ENCODE data around the gene RPS3. TPM values are rescaled to one million over a fixed set of nuclear protein-coding genes. Genes with fewer than 3 reads are reported as not detected.
A peak's percentile ranks its signal among the peaks of the same experiment; 100 is the strongest.

Gene RPS3
- polyA plus RNA-seq, 1 donor (not counting 4 experiments of a cell fraction or from before 2014, with no cell fraction given) = 3,843 TPM

- FAIRE-seq = peak; percentile 5
- DNase-seq (ENCODE audit: low read depth, low spot score) = no peak
- H3K9me1 ChIP-seq (ENCODE audit: control insufficient read depth, extremely low read depth, insufficient read depth, low read length) = no peaks in the 10 kb centered on the region
- H3K79me2 ChIP-seq (ENCODE audit: control insufficient read depth, insufficient read depth, low read length) = no peaks in the 10 kb centered on the region
- dilution Hi-C loops (cut with MboI; ENCODE audit: extremely low pct_ligation_motif_present, low sequenced_read_pairs) = no loop called here
- H3K36me3 ChIP-seq (ENCODE audit: control insufficient read depth in 2 of 2, extremely low read depth in 1 of 2, insufficient read depth in 2 of 2, low read length in 2 of 2) = no peaks in the 10 kb centered on the region
- H3K4me3 ChIP-seq (ENCODE audit: control insufficient read depth in 2 of 3, extremely low read depth in 1 of 3, insufficient read depth in 2 of 3, low read depth in 1 of 3, low read length in 3 of 3) = no peak overlapping the region
- peaks cover 31% of the 10 kb centered on the region for H3K27me3 ChIP-seq (ENCODE audit: control insufficient read depth, extremely low read depth, insufficient read depth, low read length)
- H3K4me2 ChIP-seq (ENCODE audit: control insufficient read depth, extremely low read depth, insufficient read depth, low read depth, low read length) = peak overlapping the region; percentile 49
- H3K9me3 ChIP-seq (ENCODE audit: control insufficient read depth, low read depth, low read length) = no peaks in the 10 kb centered on the region
- no peak overlapping the region for H2AFZ ChIP-seq (ENCODE audit: control insufficient read depth, low read length)
- H3K27ac ChIP-seq (ENCODE audit: control insufficient read depth, insufficient read depth, low read length) = no peak overlapping the region
- H3K4me1 ChIP-seq (ENCODE audit: control insufficient read depth, extremely low read depth, insufficient read depth, low read length) = peaks cover 11% of the 10 kb centered on the region
- H4K20me1 ChIP-seq (ENCODE audit: control insufficient read depth, extremely low read depth, insufficient read depth, low read length) = no peaks in the 10 kb centered on the region
- H3K9ac ChIP-seq (ENCODE audit: control insufficient read depth, extremely low read depth, insufficient read depth, low read length) = no peak overlapping the region
- no peak for TF ChIP-seq EZH2 (IDR thresholded peaks at IDR 0.05; ENCODE audit: low read length)
These were observed 42.5 kb downstream of the RPS3 start for GRCh38 chr11:75441804-75442132.

DNA sequence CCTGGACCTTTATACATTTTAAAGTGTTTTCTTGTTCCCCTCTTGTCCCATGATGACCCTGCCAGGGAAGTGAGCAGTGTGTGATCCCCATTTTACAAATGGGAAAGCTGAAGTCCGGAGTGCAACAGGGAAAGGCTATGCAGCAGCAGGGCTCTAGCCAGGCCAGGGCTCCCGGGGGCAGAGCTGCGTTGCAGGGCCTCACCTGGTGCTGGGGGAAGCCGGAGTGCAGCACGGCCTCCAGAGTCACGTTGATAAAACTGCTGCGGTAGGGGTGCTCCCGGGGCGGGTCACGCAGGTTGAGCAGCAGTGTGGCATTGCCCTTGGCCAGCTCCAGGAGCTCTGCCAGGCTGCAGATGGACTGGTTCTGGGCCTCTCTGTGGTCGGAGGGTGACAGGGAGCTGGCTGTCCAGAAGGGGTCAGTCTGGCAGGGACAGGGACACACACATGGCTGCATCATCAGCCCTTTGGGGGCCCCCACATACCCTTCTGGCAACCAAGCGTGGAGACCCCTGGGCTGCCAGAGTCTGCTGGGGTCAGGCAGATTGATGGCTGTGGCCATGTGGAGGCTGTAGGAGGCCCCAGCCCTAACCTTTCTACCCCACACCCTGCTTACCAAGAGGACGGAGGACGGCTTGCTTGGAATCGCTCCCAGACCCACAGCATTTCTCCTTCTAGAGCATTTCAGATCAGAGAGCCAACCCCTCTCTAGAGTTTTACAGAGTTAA lies 43.0 kb downstream of the RPS3 start:
- Histone ChIP-seq H3K9me3 (ENCODE audit: control insufficient read depth, low read depth, low read length) (no peaks in the 10 kb centered on the region), H3K4me3 (ENCODE audit: control insufficient read depth in 2 of 3, extremely low read depth in 1 of 3, insufficient read depth in 2 of 3, low read depth in 1 of 3, low read length in 3 of 3) (no peak overlapping the region), H3K9ac (ENCODE audit: control insufficient read depth, extremely low read depth, insufficient read depth, low read length) (no peak overlapping the region), H3K27me3 (ENCODE audit: control insufficient read depth, extremely low read depth, insufficient read depth, low read length) (peaks cover 31% of the 10 kb centered on the region), H3K4me1 (ENCODE audit: control insufficient read depth, extremely low read depth, insufficient read depth, low read length) (peaks cover 11% of the 10 kb centered on the region), H3K36me3 (ENCODE audit: control insufficient read depth in 2 of 2, extremely low read depth in 1 of 2, insufficient read depth in 2 of 2, low read length in 2 of 2) (no peaks in the 10 kb centered on the region), H4K20me1 (ENCODE audit: control insufficient read depth, extremely low read depth, insufficient read depth, low read length) (no peaks in the 10 kb centered on the region), H3K4me2 (ENCODE audit: control insufficient read depth, extremely low read depth, insufficient read depth, low read depth, low read length) (no peak overlapping the region), H3K79me2 (ENCODE audit: control insufficient read depth, insufficient read depth, low read length) (no peaks in the 10 kb centered on the region), H3K27ac (ENCODE audit: control insufficient read depth, insufficient read depth, low read length) (no peak overlapping the region), H2AFZ (ENCODE audit: control insufficient read depth, low read length) (no peak overlapping the region), H3K9me1 (ENCODE audit: control insufficient read depth, extremely low read depth, insufficient read depth, low read length) (no peaks in the 10 kb centered on the region)
- DNase-seq (ENCODE audit: low read depth, low spot score) (no peak), FAIRE-seq (no peak)
- dilution Hi-C loops (cut with MboI; ENCODE audit: extremely low pct_ligation_motif_present, low sequenced_read_pairs) = no loop called here
- TF ChIP-seq CTCF (optimal IDR thresholded peaks at IDR 0.05 in 1 of 3, IDR thresholded peaks at IDR 0.05 in 1 of 3, conservative IDR thresholded peaks at IDR 0.05 in 1 of 3; ENCODE audit: extremely low read depth in 1 of 3, insufficient read depth in 2 of 3, low read length in 3 of 3) (no peak), EZH2 (IDR thresholded peaks at IDR 0.05; ENCODE audit: low read length) (no peak)

DNA sequence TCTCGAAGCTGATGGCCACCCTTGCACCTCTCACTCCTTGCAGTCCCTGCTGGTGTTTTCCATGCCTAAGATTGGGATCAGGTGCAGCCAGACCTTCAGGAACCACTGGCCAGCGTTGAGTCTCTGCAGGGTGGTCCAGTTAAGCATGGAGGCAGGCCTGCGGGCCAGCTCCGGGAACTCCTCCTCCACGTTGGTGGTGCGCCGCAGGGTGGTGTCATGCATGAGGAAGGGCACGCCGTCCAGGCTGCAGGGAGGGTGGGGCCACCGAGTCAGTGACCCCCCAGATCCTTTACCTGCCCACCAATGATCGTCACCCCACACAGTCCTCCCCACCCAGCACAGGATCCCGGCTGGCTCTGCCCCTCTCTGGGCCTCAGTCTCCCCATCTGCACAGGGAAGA lies 43.7 kb downstream of the RPS3 start:
- Histone ChIP-seq H3K9me3 (ENCODE audit: control insufficient read depth, low read depth, low read length) (no peaks in the 10 kb centered on the region), H4K20me1 (ENCODE audit: control insufficient read depth, extremely low read depth, insufficient read depth, low read length) (no peaks in the 10 kb centered on the region), H3K4me2 (ENCODE audit: control insufficient read depth, extremely low read depth, insufficient read depth, low read depth, low read length) (no peak overlapping the region), H3K36me3 (ENCODE audit: control insufficient read depth in 2 of 2, extremely low read depth in 1 of 2, insufficient read depth in 2 of 2, low read length in 2 of 2) (no peaks in the 10 kb centered on the region), H3K9ac (ENCODE audit: control insufficient read depth, extremely low read depth, insufficient read depth, low read length) (no peak overlapping the region), H3K27me3 (ENCODE audit: control insufficient read depth, extremely low read depth, insufficient read depth, low read length) (peaks cover 31% of the 10 kb centered on the region), H3K27ac (ENCODE audit: control insufficient read depth, insufficient read depth, low read length) (no peak overlapping the region), H3K9me1 (ENCODE audit: control insufficient read depth, extremely low read depth, insufficient read depth, low read length) (no peaks in the 10 kb centered on the region), H2AFZ (ENCODE audit: control insufficient read depth, low read length) (no peak overlapping the region), H3K4me1 (ENCODE audit: control insufficient read depth, extremely low read depth, insufficient read depth, low read length) (peaks cover 11% of the 10 kb centered on the region), H3K4me3 (ENCODE audit: control insufficient read depth in 2 of 3, extremely low read depth in 1 of 3, insufficient read depth in 2 of 3, low read depth in 1 of 3, low read length in 3 of 3) (no peak overlapping the region), H3K79me2 (ENCODE audit: control insufficient read depth, insufficient read depth, low read length) (no peaks in the 10 kb centered on the region)
- DNase-seq (ENCODE audit: low read depth, low spot score) (no peak), FAIRE-seq (no peak)
- TF ChIP-seq CTCF (optimal IDR thresholded peaks at IDR 0.05 in 1 of 3, IDR thresholded peaks at IDR 0.05 in 1 of 3, conservative IDR thresholded peaks at IDR 0.05 in 1 of 3; ENCODE audit: extremely low read depth in 1 of 3, insufficient read depth in 2 of 3, low read length in 3 of 3) = no peak
- no peak for TF ChIP-seq EZH2 (IDR thresholded peaks at IDR 0.05; ENCODE audit: low read length)
- dilution Hi-C loops (cut with MboI; ENCODE audit: extremely low pct_ligation_motif_present, low sequenced_read_pairs) = no loop called here
